Activated naive CD4-positive, alpha-beta T cell (primary cell): ENCODE data around the gene CRMP1.

Source experiments
- DNase-seq, 4 experiments: peaks; one replicate each; lab custom pipeline; 2025; lab: John Stamatoyannopoulos, UW

The CRMP1 gene

GRCh38 chr4:5919571-5919970 is 26.7 kb upstream of the CRMP1 start:
- no peak for DNase-seq

DNA sequence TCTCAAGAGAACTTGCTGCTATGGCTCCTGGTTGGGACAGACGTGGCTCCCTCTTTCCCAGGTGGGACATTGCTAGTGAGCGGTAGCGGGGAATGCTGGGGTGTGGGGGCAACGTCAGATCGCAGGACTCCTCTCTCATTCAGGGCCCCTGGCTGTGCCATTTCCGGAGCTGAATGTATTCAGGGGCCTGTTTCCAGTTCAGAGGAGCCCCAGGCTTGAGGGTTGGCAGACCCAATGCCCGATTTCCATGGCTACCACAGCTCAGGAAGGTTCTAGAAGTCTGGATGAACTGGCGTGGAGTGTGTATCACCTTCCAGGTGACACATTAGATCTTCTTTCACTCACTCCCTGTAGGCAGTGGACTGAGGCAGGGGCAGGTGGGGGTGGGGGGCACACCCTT is 26.2 kb upstream of the CRMP1 start:
- DNase-seq, result no peak

DNA sequence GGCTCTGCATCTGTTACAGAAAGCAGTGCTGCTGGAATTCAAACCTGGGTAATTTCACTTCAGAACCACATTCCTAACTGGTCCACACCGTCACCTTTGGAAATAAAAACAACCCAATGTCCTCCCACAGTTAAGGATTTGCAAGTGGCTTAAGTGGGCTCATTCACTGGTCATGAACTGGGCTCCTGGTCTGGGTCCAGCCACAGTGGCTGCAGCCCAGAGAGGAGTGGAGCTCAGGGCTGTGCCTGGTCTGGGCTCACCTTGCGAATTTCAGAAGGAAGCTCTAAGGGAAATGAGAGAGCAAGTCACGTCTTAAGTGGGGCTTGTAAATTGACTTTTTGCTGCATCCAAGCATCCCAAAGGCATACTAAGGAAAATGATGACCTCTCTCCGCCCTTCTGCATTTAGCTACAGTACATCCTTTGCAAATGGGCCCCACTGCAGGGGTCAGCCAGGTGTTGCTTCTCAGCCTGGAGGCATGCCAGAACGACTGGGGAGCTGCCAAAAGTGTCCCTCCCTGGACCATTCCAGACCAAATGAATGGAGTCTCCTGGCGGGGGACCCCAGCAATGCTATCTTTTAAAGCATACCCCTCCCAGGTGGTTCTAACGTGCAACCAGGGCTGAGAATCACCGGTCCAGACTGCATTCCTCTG is 25.6 kb upstream of the CRMP1 start:
- no peak for DNase-seq

DNA sequence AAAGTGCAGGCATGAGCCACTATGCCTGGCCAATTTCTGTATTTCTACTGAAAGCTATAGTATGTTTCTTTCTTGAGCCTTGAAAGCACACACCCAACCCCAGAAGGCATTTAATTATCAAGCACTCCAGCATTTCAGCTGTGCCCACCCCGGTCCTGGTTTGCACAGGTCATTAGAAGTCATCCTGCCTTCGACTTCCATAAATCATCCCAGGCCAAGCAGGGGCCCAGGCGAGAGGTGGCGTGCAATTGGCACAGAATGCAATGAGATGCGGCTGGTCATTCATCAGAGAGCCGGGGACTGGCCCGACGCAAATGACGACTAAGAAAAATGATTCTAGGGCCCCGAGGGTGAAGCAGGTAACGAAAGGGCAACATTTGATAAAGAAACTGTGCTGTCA is 24.8 kb upstream of the CRMP1 start:
- DNase-seq, result no peak

GRCh38 chr4:5916229-5916628 is 23.3 kb upstream of the CRMP1 start:
- no peak for DNase-seq

- DNase-seq, result no peak
These were observed 20.6 kb upstream of the CRMP1 start for GRCh38 chr4:5913454-5913853.

- DNase-seq, result no peak
These were observed 19.7 kb upstream of the CRMP1 start for GRCh38 chr4:5912614-5913019.

- DNase-seq, result no peak
These were observed 16.1 kb upstream of the CRMP1 start for GRCh38 chr4:5908876-5909427.

DNA sequence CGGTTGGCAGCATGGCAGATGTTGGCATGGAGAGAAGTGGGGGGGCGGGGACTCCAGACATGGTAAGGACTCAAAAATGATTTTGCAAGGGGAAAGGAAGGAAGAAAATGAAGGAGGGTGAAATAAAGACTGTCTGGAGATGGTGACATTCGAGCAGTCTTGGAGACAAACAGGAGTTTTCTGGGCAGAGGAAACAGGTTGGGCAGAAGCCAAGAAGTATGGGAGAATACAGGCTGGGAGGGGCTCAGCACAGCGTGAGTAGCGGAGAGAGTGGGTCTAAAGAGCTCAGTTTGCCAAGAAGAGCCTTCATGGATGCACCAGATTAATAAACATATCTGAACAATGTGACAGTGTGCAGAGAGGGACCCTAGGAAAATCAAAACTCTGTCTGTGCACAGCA is 13.3 kb upstream of the CRMP1 start:
- DNase-seq, result no peak

DNA sequence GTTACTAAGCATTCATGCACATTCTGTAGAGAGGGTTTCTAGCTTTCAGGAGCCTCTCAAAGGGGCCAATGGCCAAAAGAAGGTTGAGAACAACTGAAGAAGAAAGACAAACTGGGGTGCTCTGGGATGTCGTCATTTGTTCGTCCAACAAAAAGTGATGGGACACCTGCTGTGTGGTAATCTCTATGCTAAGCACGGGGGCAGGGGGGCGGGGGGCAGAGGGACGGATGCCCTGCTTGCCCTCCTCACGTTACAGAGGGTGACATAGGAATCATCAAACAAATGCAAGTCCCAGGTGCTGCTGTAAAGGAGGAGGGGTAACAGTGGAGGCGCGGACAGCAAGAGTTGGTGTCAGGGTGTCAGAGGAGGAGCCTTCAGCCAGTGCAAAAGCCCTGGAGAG is 12.8 kb upstream of the CRMP1 start:
- no peak for DNase-seq

DNA sequence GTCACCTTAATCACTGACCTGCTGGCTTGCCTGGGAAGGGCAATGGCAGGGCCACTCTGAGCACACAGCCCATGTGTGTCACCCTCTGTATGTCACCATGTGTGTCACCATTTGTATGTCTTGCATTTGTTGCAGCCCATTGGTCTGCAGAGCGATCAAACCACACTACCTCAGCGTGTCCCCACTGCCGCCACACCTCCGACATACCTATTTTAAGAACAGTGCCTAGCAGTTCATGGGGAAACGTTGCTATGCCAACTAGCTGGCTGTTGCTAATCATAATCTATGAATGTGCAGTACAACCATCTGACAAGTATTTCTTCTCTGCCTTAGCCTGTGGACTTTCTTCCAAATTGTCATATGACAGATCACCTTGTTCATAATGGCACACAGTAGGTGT is 8.0 kb upstream of the CRMP1 start:
- DNase-seq, result no peak

DNA sequence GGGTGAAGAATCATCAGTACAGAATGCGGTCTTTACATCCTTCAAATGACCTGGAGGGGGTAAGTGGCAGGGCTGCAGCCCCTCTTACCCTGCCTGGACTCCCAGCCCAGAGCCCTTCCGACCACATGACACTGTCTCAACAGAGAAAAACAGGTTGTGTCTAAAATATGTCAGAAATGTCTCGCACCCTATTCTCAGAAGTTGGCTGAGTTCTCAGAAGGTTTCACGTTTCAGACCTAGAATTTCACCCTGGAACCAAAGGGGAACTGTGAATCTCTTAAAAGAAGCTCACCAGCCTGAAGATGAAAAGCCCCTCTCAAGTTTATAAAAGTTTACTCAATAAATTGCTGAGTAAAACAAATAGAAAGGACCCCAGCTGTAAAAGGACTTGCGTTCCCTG is 7.0 kb upstream of the CRMP1 start:
- no peak for DNase-seq

DNA sequence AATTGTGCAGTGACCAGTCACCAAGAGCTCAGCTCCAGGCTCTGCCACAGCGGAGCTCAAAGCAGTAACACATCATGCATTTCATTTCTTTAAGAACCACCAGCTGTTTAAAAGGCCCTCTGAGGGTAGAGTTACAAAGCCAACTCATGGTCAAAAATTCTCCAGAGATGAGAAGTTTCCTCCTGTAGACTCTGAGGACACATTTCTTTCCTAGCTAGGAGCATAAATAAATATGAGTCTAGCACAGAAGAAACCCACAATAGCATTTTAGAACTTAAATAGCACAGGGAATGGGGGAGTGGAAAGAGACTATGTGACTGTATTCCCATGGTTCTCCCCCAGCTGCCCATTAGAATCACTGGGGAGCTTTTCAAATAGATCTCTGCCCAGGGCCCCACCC is 6.5 kb upstream of the CRMP1 start:
- DNase-seq, result no peak

GRCh38 chr4:5897674-5898073 is 4.8 kb upstream of the CRMP1 start:
- no peak for DNase-seq

DNA sequence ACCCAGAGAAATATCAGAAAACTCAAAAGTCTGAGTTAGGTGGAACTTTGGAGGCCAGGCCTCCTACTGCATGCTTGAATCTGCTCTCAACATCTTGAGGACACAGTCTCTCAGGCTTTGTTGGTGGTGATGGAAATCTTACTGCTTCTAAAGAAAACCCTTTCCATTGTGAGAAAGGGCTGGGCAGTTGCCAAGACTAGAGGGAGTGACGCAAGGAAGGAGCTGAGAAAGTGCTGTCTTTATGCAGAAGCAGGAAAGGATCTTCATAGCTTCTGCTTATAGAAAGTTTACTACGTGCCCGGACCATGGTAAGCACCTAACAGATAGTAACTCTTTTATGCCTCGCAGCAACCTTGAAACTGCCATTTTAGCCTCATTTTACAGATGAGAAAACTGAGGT is 2.4 kb upstream of the CRMP1 start:
- no peak for DNase-seq

- no peak for DNase-seq
These were observed 1.4 kb upstream of the CRMP1 start for GRCh38 chr4:5894266-5894665.

- DNase-seq, result no peak
These were observed 705 bp upstream of the CRMP1 start for GRCh38 chr4:5893591-5893990.

- DNase-seq, result no peak
These were observed 423 bp downstream of the CRMP1 start for GRCh38 chr4:5892323-5893003.

DNA sequence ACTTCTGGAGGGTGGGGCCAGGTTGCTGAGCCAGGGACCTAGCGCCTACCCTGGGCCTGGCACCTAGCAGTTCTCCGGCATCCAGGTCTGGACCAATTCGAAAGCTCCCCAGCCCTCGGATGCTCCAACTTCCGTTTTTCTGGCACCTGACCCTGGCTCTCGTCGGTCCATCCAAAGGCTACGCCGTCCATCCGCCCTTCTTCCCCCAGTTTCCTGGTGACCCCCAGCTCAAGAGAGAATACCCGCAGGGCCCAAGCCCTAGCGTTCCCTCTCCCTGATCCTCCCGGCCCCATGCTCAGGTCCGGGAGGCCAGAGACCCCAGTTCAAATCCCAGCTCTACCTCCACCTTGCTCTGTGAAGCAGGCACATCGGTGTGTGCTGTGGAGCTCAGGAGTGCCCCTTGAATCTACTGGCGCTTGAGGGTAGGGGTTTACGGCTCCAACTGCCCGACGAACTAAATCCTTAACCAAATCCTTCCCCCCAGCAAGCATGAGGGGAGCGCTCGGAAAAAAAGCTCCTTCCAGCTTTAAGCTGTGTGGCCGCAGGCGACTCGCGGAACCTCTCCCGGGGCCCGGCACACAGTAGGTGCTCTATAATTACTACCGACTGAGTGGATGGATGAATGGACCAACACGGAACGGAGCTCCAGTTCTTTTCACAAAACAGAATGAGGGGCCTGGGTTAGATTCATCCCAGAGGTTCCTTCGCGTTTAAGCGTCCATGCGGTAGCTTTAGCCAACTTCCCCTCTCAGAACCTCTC is 1.1 kb downstream of the CRMP1 start:
- DNase-seq, result no peak

DNA sequence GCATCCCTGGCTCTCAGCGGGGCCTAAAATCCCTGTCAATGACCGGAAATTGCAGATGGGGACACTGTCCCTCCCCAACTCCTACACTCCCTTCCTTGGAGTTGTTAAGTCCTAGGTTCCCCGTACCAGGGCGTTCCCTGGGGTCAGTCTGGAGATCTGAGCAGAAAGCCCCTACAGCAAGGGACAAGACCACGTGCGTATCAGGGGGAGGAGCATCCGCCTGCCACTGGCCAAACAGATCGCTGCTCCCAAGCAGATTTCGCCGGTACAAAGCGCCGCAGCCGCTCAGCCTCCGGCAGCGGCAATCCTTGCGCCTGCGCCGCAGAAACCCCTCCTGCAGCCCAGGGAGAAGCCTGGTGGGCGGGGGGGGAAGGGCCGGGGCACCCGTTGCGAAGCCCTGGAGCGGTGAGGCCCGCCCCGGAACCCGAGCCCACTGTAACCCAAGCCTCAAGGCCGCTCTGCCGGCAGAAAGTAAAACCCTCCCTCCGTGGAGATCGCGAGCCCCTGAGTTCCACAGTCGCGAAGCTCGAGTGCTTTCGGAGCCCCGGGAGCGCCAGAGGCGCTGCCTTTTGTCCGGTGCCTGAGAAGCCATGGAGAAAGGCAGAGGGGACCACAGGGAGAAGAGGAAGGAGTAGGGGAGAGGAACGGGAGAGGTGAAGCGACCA is 2.7 kb downstream of the CRMP1 start:
- no peak for DNase-seq

DNA sequence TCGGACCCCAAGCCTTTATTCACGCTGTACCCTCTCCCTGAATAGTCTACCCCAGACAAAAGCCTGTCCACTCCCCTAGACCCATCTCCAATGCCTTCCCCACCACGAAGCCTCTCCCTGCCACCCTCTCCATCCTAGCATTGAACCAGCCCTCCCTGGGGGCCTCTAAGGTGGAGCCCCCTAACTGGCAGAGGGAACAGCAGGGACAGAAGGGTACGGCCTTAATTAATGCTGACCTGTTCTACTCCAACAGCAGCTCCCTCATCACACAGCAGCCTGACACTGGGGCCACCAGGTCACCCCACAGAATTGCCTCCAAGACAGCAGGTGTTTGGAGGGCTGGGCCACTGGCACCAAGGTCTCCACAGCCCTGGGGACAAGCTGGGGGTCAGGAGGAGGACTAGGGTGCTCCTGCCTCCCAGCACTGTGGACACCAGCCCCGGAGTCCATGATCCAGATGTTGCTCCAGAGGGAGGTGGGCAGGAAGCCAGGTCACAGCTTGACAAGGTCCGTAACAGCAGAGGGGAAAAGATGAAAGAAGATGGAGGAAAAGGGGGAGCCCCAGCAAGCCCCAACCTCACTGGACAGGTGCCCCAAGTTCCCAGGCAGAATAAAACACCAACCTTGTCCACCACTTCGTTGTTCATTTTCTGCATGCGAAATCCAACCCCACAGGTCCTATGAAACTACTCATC is 3.7 kb downstream of the CRMP1 start:
- DNase-seq, result no peak
